Fibroblast of gingiva (primary cell): ENCODE results near the gene SLC25A26.
"Not testable (repeated sequence)": the region's sequence is repeated elsewhere in the genome, so short reads cannot be mapped to it uniquely, and the experiment has no call there.

Experiments
- DNase-seq: peaks from one replicate; pipeline ENCODE4 v3.0.0-alpha.2; 2011; ENCODE audit warnings: low read depth

SLC25A26 gene, protein sequence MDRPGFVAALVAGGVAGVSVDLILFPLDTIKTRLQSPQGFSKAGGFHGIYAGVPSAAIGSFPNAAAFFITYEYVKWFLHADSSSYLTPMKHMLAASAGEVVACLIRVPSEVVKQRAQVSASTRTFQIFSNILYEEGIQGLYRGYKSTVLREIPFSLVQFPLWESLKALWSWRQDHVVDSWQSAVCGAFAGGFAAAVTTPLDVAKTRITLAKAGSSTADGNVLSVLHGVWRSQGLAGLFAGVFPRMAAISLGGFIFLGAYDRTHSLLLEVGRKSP

DNA sequence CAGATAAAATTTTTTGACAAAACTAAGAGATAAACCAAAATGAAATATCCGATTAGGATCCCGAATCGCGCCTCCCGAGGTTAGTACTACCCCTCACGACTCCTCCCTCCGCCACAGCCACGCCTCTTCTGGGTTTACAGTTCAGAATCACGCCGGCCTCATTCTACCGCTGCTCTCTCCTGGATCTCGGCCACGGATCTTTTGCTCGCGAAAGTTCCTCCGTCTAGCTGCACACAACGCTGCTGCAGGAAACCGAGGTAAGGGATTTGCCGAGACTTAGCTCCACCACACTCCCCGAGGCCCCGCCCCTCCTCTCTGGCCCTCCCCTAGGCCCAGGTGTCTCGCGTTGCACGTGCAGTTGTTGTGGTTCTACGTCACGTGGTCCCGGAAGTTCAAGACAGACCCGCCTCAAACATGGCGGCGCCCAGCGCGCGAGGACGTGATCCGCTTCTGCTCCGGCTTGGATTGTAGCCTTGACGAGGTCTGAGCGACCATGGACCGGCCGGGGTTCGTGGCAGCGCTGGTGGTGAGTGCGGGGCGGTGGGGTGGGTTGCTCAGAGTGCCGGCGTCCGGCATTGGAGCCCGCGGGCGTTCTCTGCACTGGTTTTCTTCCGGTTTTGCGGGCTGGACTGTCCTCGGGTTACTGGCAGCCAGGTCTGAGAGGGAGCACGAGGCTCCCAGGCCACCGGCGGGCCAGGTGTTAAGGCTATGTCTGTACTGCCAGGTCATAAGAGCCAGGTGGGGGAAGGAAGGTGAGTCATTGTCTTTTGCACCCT, at the start of gene SLC25A26:
SLC25A26 (plus strand) TSS at position 400 of the 776 bp plus-strand sequence; CDS start at position 494, 94 bp downstream.
- peak; percentile 85 for DNase-seq

DNA sequence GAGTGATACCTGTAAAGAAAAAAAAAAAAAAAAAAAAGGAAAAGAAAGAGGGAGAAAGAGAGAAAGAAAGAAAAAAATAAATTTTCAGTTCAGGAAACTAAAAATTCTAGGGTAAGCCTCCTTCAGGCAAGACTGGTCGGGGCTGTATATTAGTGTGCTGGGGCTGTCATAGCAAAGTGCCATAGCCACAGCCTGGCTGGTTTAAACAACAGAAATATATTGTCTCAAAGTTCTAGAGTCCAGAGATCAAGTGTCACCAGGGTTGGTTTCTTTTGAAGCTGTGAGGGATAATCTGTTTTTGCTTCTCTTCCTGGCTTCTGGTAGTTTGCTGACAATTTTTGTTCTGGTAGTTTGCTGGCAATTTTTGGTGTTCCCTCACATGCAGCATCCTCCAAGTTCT, 48.4 kb upstream of the SLC25A26 start:
- DNase-seq, result no peak

DNA sequence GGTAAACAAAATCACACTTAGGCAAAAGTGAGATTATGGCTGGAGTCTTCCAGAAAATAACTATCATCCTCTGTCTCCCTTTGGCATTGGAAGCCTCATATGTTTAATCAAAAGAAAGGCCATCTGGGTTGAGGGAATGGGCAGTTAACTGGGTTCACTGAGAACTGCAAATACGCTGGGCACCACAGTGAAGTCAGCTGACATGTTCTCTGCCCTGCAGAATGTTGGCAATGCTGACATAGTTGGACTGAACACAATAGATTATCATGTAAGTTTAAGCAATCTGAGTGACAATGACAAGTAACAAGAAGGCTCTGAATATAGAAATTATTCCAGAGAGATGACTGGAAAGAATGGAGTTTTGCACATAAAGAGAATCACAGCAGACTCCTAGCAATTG, 43.8 kb upstream of the SLC25A26 start:
- DNase-seq, result no peak

DNA sequence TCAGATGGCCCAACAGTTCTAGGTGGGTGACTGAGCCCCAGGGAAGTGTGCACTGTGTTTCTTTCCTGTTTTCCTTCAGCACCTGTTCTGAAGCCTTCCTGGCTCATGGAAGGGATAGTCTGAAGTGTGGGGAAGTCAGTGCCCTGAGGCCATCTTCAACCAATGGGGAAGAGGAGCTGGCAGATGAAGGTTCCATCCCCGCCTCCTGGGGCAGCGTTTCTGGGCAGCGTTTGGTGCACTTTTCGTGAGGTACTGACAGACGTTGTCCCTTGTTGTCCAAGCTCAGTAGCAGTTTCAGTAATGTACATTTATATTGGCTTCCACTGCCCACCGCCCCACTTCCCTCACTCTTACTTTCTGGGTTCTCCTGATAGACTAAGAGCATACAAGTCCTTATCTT, 42.6 kb upstream of the SLC25A26 start:
- DNase-seq, result no peak

DNA sequence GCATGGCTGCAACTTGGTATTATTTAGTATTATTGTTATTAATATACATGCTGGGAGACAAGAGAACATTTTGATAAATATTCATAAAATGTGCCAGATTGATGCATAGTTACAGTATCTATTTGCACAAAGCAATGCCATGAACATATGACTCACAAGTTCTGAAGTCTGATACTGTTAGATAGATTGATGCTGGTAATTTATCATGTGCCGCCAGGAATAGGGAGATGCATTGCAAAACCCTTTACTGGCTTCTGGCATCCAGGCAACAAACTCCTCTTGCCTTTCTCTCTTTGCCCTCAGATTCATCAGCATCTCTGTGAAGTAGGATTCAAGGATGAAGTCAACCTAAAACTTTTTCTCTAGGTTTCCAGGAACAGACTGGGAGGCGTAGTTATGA, 41.0 kb upstream of the SLC25A26 start:
- peak; percentile 47 for DNase-seq

DNA sequence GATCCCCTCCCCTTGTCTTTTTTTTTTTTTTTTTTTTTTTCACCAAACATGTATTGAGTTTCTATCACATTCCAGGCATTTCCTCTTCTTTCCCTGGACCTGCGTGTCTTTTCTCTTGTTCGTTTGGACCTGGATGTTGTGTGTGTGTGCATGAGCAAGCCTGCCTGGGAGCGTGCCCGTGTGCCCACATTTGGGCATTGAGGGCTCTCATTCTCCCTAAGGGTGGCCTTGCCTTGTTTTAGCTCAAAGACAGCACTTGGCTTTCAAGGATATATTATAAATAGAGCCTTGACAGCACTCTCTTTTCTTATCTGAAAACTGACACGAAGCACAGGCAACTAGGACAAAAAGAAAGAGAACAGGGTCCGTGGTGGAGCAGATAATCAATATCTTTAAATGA, 39.0 kb upstream of the SLC25A26 start:
- DNase-seq, result no peak

DNA sequence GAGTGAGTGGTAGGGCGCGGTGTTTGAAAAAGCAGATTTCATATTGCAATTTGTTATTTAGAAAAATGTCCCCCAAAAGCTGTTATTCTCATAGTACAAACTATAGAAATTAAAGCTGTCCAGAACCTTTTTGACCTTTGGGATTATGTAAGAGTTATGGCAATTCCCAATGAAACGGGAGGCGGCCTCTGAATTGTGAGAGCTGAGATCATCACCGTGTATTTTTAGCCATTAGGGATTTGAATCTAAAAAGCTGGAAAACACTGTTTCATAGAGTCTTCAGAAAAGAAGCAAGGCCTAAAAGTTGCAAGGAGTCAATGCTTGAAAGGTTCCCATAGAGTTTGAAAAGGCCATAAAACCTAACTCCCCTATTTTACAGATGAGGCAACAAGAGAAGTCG, 38.6 kb upstream of the SLC25A26 start:
- no peak for DNase-seq

DNA sequence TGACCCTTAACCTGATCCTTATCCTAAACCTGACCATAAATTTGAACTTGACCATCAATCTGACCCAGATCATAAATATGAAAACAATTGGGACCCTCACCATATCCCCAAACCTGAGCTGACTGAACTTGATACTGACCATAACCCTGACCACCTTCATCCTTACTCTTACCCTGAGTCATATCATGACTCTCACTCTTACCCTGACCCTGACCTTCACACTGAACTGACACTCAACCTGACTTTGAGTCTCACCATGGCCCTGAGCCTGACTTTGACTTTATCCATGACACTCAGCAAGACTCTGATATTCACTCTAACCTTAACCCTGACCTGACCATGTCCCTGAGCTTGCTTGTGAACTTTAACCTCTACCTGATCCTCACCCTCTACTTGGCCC, 34.3 kb upstream of the SLC25A26 start:
- DNase-seq, result no peak

DNA sequence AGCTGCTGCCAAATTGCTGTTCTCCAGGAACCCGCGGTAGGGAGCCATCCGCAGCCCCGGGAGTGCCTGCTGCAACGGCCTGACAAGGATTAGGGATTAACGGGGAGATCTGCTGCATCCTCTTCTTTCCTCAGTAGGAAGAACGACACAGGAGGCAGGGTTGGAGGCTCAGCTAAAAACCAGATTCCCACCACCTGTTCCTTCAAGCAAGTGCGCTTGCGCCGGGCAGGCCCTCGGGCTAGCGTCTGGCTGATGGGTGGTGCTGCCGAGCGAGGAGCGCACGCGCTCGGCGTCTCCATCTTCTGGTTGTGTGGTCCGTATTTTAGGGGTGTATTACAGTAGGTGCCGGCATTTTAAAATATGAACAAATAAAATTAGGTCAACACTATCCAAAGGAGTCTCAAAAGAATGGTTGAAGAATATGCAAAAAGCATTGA, 25.4 kb upstream of the SLC25A26 start:
- peak; percentile 9 for DNase-seq

DNA sequence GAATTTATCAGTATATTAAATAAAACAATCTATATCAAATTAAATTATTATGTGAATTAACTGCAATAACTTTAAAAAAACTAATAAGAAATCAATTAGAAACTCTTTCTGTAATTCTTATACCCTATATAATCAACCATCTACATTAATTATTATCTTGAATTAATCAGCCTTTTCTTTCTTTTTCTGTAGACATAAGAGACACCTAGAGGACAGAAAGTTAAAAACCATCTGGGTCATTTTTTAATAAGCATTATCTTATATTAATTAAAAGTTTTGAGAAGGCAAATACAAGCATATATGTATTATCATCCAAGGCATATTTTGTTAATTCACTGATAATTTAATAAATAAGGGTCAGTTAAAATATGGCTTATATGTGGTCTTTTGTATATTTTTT, 24.2 kb upstream of the SLC25A26 start:
- no peak for DNase-seq

DNA sequence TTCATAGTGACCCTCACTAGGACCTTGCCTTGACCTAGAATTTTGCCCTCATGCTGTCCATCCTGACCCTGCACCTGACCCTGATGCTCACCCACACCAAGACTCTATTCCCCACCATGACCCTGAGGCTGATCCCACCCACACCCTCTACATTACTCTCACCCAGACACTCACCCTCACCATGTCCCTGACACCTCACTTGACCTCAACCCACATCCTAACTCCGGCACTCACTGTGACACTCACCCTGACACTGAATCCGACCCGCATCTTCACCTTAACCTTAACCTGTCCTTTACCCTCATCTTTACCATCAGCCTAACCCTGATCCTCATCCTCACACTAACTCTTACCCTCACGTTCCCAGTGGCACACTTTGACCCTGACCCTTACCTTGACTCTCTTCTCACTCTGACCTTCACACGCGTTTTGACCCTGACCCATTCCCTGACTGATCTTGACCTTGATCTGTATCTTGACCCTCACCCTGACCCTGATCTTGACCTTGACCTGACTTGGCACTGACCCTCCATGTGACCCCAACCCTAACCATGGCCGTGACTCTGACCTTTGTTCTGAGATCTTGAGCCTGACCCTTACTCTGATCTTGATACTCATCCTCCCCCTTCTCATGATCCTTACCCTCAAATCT, 22.2 kb upstream of the SLC25A26 start:
- DNase-seq, result no peak

DNA sequence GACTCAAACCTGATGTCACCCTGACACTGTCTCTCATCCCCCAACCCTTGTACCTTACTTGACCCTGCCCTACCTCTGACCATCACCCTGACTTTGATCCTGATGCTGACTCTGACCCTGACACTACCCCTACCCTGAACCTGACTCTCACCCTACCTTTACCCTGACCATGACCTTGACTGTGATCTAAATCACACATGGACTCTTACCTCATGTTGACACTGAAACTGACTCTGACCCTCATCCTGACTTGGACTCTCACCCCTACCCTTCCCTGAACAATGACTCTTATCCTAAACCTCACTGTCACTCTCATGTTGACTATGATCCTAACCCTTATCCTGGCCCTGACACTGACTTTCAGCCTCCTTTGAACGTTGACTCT, 21.7 kb upstream of the SLC25A26 start:
- DNase-seq, result no peak

DNA sequence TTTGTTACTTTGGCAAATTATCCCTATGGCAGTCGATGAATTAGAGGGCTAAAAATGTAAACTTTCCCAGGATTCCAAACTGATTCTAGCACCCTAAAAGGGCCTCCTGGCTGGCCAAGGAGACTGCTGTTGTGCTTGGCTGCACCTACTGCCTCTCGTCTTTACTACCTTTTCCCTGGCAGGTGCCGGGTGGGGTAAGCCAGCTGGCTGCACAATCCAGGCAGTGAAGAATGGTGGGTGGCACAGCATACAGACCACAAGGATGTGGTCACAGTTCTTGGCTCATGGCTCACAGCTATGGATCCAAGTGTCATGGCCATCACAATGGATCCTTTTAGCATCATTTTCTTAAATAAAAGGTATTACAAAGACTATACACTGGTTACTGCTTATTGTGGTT, 20.7 kb upstream of the SLC25A26 start:
- no peak for DNase-seq

DNA sequence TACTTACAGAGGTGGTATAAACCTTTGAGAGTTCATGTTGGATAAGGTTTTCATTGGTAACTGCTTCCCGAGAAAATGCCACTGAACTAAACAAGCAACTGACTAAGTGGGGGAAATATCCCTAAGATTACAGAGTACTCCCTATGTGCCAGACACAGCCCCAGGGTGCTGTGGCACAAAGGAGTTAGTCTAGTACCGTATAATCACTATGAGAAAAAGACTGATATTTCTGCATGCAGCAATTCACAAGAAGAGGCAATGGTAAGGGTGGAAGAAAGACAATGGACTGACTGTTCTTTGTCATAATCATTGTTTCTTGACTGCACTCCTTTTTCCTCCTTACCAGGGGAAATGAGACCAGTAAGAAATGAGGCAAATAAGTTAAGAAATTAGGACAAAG, 20.0 kb upstream of the SLC25A26 start:
- no peak for DNase-seq

DNA sequence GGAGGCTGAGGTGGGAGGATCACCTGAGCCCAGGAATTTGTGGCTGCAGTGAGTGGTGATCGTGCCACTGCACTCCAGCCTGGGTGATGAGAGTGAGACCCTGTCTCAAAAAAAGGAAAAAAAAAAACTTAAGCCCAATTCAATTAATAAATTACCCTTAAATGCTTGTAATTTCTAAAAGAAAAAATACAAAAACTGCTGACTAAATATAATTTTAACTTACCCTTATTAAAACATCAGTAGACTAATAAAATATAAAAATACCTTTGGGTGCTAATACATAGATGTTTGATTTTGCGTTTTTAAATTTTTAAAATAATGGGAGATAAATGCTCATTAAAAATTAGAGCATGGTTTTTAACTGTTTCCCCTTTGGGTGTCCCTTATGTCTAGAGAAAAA, 17.5 kb upstream of the SLC25A26 start:
- no peak for DNase-seq

DNA sequence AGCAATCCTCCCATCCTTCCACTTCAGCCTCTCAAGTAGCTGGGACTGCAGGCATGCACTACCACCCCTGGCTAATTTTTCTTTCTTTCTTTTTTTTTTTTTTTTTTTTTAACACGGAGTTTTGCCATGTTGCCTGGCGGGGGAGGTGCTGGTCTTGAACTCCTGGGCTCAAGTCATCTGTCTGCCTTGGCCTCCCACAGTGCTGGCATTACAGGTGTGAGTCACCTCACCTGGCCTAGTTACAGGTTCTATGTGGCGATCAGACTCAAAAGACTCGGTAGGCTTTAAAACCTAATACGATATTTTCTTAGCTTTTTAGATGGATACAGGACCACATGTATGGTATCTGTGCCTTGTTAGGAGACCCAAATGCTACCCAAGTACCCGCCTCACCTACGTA, 14.0 kb upstream of the SLC25A26 start:
- no peak for DNase-seq

DNA sequence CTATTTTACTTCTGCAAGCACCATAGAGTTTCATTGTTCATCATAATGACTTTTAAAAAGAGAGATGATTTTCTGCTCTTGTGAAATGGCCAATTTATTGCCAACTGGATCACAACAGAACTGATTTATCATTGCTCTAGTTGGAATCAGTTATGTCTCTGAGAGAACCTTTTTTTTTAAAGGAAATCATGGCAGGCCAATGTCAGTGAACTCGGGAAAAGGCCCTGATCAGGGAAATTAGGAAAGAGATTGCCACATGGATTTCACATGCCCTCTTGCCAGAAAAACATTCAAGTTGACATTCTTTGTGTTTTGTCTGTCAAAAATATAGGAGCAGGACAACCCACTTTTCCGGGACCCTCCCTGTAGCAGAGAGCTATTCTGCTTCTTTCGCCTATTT, 12.6 kb upstream of the SLC25A26 start:
- DNase-seq, result no peak

DNA sequence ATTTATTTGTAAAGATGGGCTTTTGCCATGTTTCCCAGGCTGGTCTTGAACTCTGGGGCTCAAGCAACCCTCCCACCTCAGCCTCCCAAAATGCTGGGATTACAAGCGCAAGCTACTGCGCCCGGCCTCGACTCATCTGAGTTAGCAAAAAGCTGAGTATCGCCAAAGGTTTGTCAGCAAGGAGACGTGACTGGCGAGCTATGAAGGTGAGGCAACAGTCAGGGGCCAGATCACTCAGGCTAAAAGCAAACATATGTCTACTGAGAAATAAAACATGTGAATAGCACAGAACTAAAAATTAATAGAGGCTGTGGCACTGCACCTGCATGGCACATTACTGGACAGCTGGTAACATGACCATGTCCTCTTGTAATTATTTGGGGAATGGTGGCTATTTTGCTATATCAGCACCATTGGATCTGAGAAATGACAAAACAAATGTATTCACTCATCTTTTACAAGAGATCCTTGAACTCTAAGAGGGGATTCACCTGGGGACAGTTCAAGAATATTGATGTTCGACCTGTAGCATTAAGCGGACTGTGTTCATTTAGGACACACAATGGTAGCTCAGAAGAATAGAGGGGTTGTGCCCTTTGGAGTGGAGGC, 10.0 kb upstream of the SLC25A26 start:
- no peak for DNase-seq

DNA sequence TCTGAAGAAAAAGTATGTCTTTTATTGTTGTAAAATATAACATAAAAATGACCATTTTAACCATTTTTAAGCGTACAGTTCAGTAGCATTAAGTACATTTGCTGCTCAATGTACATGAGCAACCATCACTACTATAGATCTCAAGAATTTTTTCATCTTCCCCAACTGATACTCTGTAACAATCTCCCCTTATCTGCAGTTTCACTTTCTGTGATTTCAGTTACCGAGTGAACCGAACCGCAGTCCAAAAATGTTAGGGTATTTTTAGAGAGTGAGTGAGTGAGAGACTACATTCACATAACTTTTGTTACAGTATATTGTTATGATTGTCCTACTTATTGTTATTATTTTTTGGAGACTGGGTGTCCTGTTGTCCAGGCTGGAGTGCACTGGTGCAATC, 9.0 kb upstream of the SLC25A26 start:
- no peak for DNase-seq

DNA sequence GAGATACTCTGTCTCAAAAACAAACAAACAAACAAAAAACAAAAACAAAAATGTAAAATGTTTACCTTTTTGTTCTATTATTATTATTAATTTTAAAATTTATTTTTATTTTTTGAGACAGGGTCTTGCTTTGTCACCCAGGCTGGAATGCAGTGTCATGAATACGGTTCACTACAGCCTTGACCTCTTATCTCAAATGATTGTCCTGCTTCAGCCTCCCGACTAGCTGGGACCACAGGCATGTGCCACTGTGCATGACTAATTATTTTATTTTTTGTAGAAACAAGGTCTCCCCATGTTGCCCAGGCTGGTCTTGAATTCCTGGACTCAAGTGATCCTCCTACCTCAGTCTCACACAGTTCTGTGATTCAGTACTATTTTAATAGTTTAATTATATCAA, 5.7 kb upstream of the SLC25A26 start:
- no peak for DNase-seq

DNA sequence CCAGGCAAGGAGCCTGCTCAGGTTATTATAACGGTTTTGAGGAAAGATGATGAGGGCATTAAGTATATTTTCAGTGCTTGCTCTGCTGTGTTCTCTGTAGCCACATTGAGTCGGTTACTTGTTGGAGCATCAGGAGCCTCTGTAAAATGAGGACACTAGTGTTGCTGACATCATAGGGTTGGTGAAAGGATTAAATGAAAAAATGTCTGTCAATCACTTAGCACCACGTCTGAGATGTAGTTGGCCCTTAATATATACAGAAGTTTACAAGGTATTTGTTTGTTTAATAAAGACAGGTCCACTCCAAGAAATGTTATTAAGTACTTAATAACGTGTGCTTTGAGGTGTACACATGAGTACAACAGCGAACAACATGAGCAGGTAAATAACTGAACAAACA, 735 bp upstream of the SLC25A26 start:
- DNase-seq, result no peak

DNA sequence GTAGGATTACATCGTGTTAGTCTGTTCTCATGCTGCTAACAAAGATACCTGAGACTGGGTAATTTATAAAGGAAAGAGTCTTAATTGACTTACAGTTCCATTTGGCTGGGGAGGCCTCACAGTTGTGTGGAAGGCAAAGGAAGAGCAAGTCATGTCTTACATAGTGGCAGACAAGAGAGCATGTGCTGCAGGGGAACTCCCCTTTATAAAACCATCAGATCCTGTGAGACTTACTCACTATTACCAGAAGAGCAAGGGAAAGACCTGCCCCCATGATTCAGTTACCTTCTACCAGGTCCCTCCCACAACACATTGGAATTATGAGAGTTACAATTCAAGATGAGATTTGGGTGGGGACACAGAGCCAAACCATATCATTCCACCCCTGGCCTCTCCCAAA, 3.4 kb downstream of the SLC25A26 start:
- DNase-seq, result no peak

DNA sequence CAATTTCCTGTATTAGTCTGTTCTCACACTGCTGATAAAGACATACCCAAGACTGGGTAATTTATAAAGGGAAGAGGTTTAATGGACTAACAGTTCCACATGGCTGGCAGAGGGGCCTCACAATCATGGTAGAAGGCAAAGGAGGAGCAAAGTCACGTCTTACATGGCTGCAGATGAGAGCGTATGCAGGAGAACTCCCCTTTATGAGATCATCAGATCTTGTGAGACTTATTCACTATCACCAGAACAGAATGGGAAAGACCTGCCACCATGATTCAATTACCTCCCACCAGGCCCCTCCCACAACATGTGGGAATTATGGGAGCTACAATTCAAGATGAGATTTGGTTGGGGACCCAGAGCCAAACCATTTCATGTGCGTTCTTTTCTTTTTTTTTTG, 5.3 kb downstream of the SLC25A26 start:
- not testable (repeated sequence) for DNase-seq
